Prostate gland (tissue), 2 donors: Measurements from ENCODE around the gene MMP14. TPM values are rescaled to one million over a fixed set of nuclear protein-coding genes. Genes with fewer than 3 reads are reported as not detected.
"Not testable (repeated sequence)": the region's sequence is repeated elsewhere in the genome, so short reads cannot be mapped to it uniquely, and the experiment has no call there.

Experiments used
- DNase-seq: peaks from one replicate; pipeline ENCODE4 v3.0.0-alpha.2; 2019; ENCODE audit warnings: low spot score
- H3K27ac ChIP-seq, 2 donors: fragments of 200-600 bp; sonication (generic); 2 replicates each; pipeline ENCODE4 v1.5.1; 2017 to 2019
- H3K27me3 ChIP-seq: fragments of 200-600 bp; sonication (generic); replicated peaks from 2 replicates; pipeline ENCODE4 v1.5.1; 2019; ENCODE audit not compliant: insufficient read depth
- H3K36me3 ChIP-seq, 2 donors: fragments of 200-600 bp; sonication (generic); 1 replicate in 1 of 2; 2 replicates in 1 of 2; pipeline versions ENCODE4 v1.5.1 to v1.8.1; 2017 to 2019
- H3K4me1 ChIP-seq: fragments of 200-600 bp; sonication (generic); replicated peaks from 2 replicates; pipeline ENCODE4 v1.5.1; 2019
- H3K4me3 ChIP-seq, 2 donors: fragments of 200-600 bp; sonication (generic); 2 replicates each; pipeline ENCODE4 v1.5.1; 2017 to 2019
- H3K9me3 ChIP-seq: fragments of 200-600 bp; sonication (generic); 2 replicates; pipeline ENCODE4 v1.5.1; 2017
- CTCF ChIP-seq, 4 experiments: fragments of 200-600 bp in 2 of 4; fragments of 450-650 bp in 2 of 4; sonication (generic) in 2 of 4; IDR thresholded peaks; 1 replicate in 3 of 4; 2 replicates in 1 of 4; pipeline ENCODE4 v1.5.1; 2016 to 2019; ENCODE audit warnings: antibody characterized with exemption in 4 of 4, mild to moderate bottlenecking in 2 of 4, moderate library complexity in 2 of 4
- POLR2A ChIP-seq: fragments of 450-650 bp; IDR thresholded peaks from one replicate; pipeline ENCODE4 v1.6.1; 2016; ENCODE audit warnings: antibody characterized with exemption, mild to moderate bottlenecking
- POLR2AphosphoS5 ChIP-seq: sonication (generic); formaldehyde crosslinking; IDR thresholded peaks from one replicate; pipeline ENCODE4 v1.6.1; 2017; ENCODE audit warnings: antibody characterized with exemption
- WGBS: methylation state at CpG from one replicate; pipeline ENCODE4 v1.1.5; 2018; 5-methylcytosine and 5-hydroxymethylcytosine counted together
- intact Hi-C: fragments of 100-400 bp; cut with DNase I; formaldehyde crosslinking; loops from one replicate; pipeline ENCODE4 v1.14.2; 2022
- total RNA-seq, 2 donors: library from RNA; depleted of rRNA; stranded (reverse); fragments of >200 nt; gene quantifications; one replicate each; pipeline ENCODE4 v1.1.0, GENCODE V29; 2016

Gene MMP14
- total RNA-seq, 2 donors from 2014 or later: 64.9 to 90.4 TPM

- peak overlapping the region; percentile 72 to 80 for H3K27ac ChIP-seq
- TF ChIP-seq POLR2AphosphoS5 (no peak), CTCF (IDR thresholded peaks at IDR 0.05) (no peak)
- peaks cover 15% of the 10 kb centered on the region for H3K4me1 ChIP-seq
- no peak overlapping the region for H3K4me3 ChIP-seq
- H3K27me3 ChIP-seq: no peaks in the 10 kb centered on the region
- no peaks in the 10 kb centered on the region for H3K9me3 ChIP-seq
- intact Hi-C loops: loop anchor here (10.0 kb wide), 1 partner anchor 463 kb away; no protein-coding TSS in a partner anchor
- peaks cover 10 to 28% of the 10 kb centered on the region in 2 donors for H3K36me3 ChIP-seq
- no peak for DNase-seq
- 37% methylated on average over 14 of the region's 14 CpGs for WGBS
Observed at GRCh38 chr14:22847661-22848341, 11.4 kb downstream of the MMP14 start.

- intact Hi-C loops: loop anchor here (10.0 kb wide), 1 partner anchor 464 kb away; no protein-coding TSS in a partner anchor
- TF ChIP-seq POLR2AphosphoS5 (no peak), CTCF (IDR thresholded peaks at IDR 0.05) (no peak), POLR2A (no peak)
- WGBS: 7% methylated on average over 12 of the region's 12 CpGs
- no peaks in the 10 kb centered on the region for H3K9me3 ChIP-seq
- no peak overlapping the region for H3K4me3 ChIP-seq
- peak overlapping the region; percentile 72 to 80 for H3K27ac ChIP-seq
- peaks cover 15% of the 10 kb centered on the region for H3K4me1 ChIP-seq
- H3K27me3 ChIP-seq: no peaks in the 10 kb centered on the region
- no peak for DNase-seq
- H3K36me3 ChIP-seq: peaks cover 6 to 24% of the 10 kb centered on the region in 2 donors
Observed at GRCh38 chr14:22848351-22849164, 12.2 kb downstream of the MMP14 start.

- peak; percentile 49 for DNase-seq
- H3K27ac ChIP-seq: peak overlapping the region; percentile 72 to 80
- H3K36me3 ChIP-seq: peaks cover 6 to 20% of the 10 kb centered on the region in 2 donors
- intact Hi-C loops: loop anchor here (10.0 kb wide), 1 partner anchor 465 kb away; no protein-coding TSS in a partner anchor
- no peak for TF ChIP-seq POLR2AphosphoS5
- no peaks in the 10 kb centered on the region for H3K27me3 ChIP-seq
- H3K4me3 ChIP-seq: no peak overlapping the region
- peaks cover 15% of the 10 kb centered on the region for H3K4me1 ChIP-seq
- no peaks in the 10 kb centered on the region for H3K9me3 ChIP-seq
- 26% methylated on average over 19 of the region's 19 CpGs for WGBS
Observed at GRCh38 chr14:22849212-22849819, 12.9 kb downstream of the MMP14 start.

GRCh38 chr14:22850944-22851764 is 14.8 kb downstream of the MMP14 start:
- peak overlapping the region; percentile 67 to 72 for H3K27ac ChIP-seq
- TF ChIP-seq POLR2AphosphoS5: peak; percentile 71
- TF ChIP-seq CTCF (IDR thresholded peaks at IDR 0.05): no peak
- peak; percentile 36 for TF ChIP-seq POLR2A
- peaks cover 15% of the 10 kb centered on the region for H3K4me1 ChIP-seq
- H3K36me3 ChIP-seq: peaks cover 0 to 3% of the 10 kb centered on the region in 2 donors
- WGBS: 59% methylated on average over 8 of the region's 9 CpGs
- no peaks in the 10 kb centered on the region for H3K27me3 ChIP-seq
- no peaks in the 10 kb centered on the region for H3K9me3 ChIP-seq
- intact Hi-C loops: loop anchor here (5.0 to 10.0 kb wide), 2 partner anchors 86 to 294 kb away; partner anchors contain the start of gene OXA1L
- DNase-seq: peak; percentile 76
- no peak overlapping the region for H3K4me3 ChIP-seq

- WGBS: 78% methylated on average over 12 of the region's 12 CpGs
- H3K4me3 ChIP-seq, H3K9me3 ChIP-seq, H3K27me3 ChIP-seq, H3K27ac ChIP-seq, H3K36me3 ChIP-seq, DNase-seq: not testable (repeated sequence)
- H3K4me1 ChIP-seq: peaks cover 14% of the 10 kb centered on the region
- intact Hi-C loops: loop anchor here (2.0 to 10.0 kb wide), 3 partner anchors 29 to 295 kb away; partner anchors contain the start of gene OXA1L
Observed at GRCh38 chr14:22852178-22852577, 15.8 kb downstream of the MMP14 start.
